Transverse colon (tissue), 4 donors: ENCODE measurements around the gene GRIA3. TPM values are rescaled to one million over a fixed set of nuclear protein-coding genes. Genes with fewer than 3 reads are reported as not detected.

Experiments
- DNase-seq: peaks from one replicate; pipeline ENCODE4 v3.0.0-alpha.2; 2019
- H3K27ac ChIP-seq, 4 donors: fragments of 200-600 bp; sonication (generic); 2 replicates each; pipeline ENCODE4 v1.5.1; 2016 to 2018; ENCODE audit warnings: inconsistent platforms in 4 of 4
- H3K27me3 ChIP-seq: fragments of 200-600 bp; sonication (generic); 2 replicates; pipeline ENCODE4 v1.5.1; 2017; ENCODE audit warnings: inconsistent platforms
- H3K36me3 ChIP-seq, 4 donors: fragments of 200-600 bp; sonication (generic); 2 replicates each; pipeline ENCODE4 v1.5.1; 2017 to 2019; ENCODE audit warnings: inconsistent platforms in 4 of 4
- H3K4me1 ChIP-seq, 4 donors: fragments of 200-600 bp; sonication (generic); 2 replicates each; pipeline ENCODE4 v1.5.1; 2017 to 2020; ENCODE audit warnings: inconsistent platforms in 4 of 4
- H3K4me3 ChIP-seq, 4 donors: fragments of 200-600 bp; sonication (generic); 1 replicate in 1 of 4; 2 replicates in 3 of 4; pipeline versions ENCODE4 v1.5.1 to v1.6.1; 2017 to 2019; ENCODE audit warnings: inconsistent platforms in 4 of 4
- H3K9me3 ChIP-seq, 2 donors: fragments of 200-600 bp; sonication (generic); 2 replicates each; pipeline ENCODE4 v1.5.1; 2017 to 2019; ENCODE audit warnings: inconsistent platforms in 2 of 2
- CTCF ChIP-seq, 5 experiments: fragments of 200-600 bp in 3 of 5; fragments of 450-650 bp in 2 of 5; sonication (generic) in 3 of 5; IDR thresholded peaks; 1 replicate in 2 of 5; 2 replicates in 3 of 5; pipeline ENCODE4 v1.5.1; 2016 to 2017; ENCODE audit warnings: antibody characterized with exemption in 5 of 5, inconsistent platforms in 3 of 5, mild to moderate bottlenecking in 2 of 5, moderate library complexity in 1 of 5
- EP300 ChIP-seq: sonication (generic); formaldehyde crosslinking; IDR thresholded peaks from one replicate; pipeline ENCODE4 v1.6.1; 2017; ENCODE audit warnings: antibody characterized with exemption, low read depth
- POLR2A ChIP-seq: fragments of 450-650 bp; IDR thresholded peaks from one replicate; pipeline ENCODE4 v1.6.1; 2016; ENCODE audit warnings: antibody characterized with exemption, mild to moderate bottlenecking, moderate library complexity
- POLR2AphosphoS5 ChIP-seq, 3 donors: sonication (generic); formaldehyde crosslinking; IDR thresholded peaks; one replicate each; pipeline ENCODE4 v1.6.1; 2016; ENCODE audit warnings: antibody characterized with exemption in 3 of 3
- WGBS, 2 donors: methylation state at CpG; one replicate each; pipeline ENCODE4 v1.1.5; 2018; ENCODE audit warnings: low coverage in 1 of 2; 5-methylcytosine and 5-hydroxymethylcytosine counted together
- in situ Hi-C, 4 donors: fragments of 200-750 bp; cut with MboI; loops; one replicate each; pipeline versions ENCODE4 v1.15.0 to v1.15.1; 2017; ENCODE audit warnings: low sequenced_read_pairs in 3 of 4, low pct_ligation_motif_present in 1 of 4, low pct_unique_long_range_greater_than_20kb in 1 of 4
- intact Hi-C: fragments of 100-400 bp; cut with DNase I; formaldehyde crosslinking; loops from one replicate; pipeline ENCODE4 v1.15.1; 2023; ENCODE audit warnings: low total_unique reads
- total RNA-seq, 4 donors: library from RNA; depleted of rRNA; stranded (reverse); fragments of >200 nt; gene quantifications; one replicate each; pipeline ENCODE4 v1.1.0, GENCODE V29; 2016

Gene GRIA3
- total RNA-seq, 4 donors from 2014 or later: 0.40 to 1.1 (median 0.68) TPM; not detected in 1

GRCh38 chrX:123217077-123217476, 33.0 kb downstream of the GRIA3 start:
- TF ChIP-seq POLR2A: no peak
- TF ChIP-seq EP300: no peak
- TF ChIP-seq POLR2AphosphoS5 (IDR thresholded peaks at IDR 0.05): no peak
- no peak for TF ChIP-seq CTCF (IDR thresholded peaks at IDR 0.05)
- H3K4me3 ChIP-seq: no peak overlapping the region
- intact Hi-C loops: no loop called here

GRCh38 chrX:123217728-123218127, 33.6 kb downstream of the GRIA3 start:
- Histone ChIP-seq H3K36me3 (no peaks in the 10 kb centered on the region), H3K9me3 (no peaks in the 10 kb centered on the region), H3K4me3 (no peak overlapping the region), H3K27ac (no peak overlapping the region), H3K4me1 (no peaks in the 10 kb centered on the region), H3K27me3 (no peaks in the 10 kb centered on the region)
- DNase-seq: no peak
- in situ Hi-C loops (no loop called here), intact Hi-C loops (no loop called here)
- TF ChIP-seq POLR2A (no peak), POLR2AphosphoS5 (IDR thresholded peaks at IDR 0.05) (no peak), EP300 (no peak), CTCF (IDR thresholded peaks at IDR 0.05) (no peak)
- WGBS, 2 donors: 74% methylated on average over 2 of the region's 2 CpGs; no CpG with 5 or more reads in 1 of the 2 donors

More at GRCh38 chrX:123217077-123217476, 33.0 kb downstream of the GRIA3 start:
- H3K27me3 ChIP-seq: no peaks in the 10 kb centered on the region
- no peaks in the 10 kb centered on the region for H3K9me3 ChIP-seq
- 47% methylated on average over 2 of the region's 2 CpGs; no CpG with 5 or more reads in 1 of the 2 donors for WGBS, 2 donors
- no peaks in the 10 kb centered on the region for H3K36me3 ChIP-seq
- in situ Hi-C loops: no loop called here
- H3K4me1 ChIP-seq: no peaks in the 10 kb centered on the region
- no peak for DNase-seq
- H3K27ac ChIP-seq: no peak overlapping the region

GRCh38 chrX:123219916-123220315, 35.8 kb downstream of the GRIA3 start:
- no peaks in the 10 kb centered on the region for H3K36me3 ChIP-seq
- H3K9me3 ChIP-seq: no peaks in the 10 kb centered on the region
- no peak overlapping the region for H3K4me3 ChIP-seq
- 45% methylated on average over 3 of the region's 3 CpGs; no CpG with 5 or more reads in 1 of the 2 donors for WGBS, 2 donors
- no peaks in the 10 kb centered on the region for H3K27me3 ChIP-seq
- no peak for TF ChIP-seq POLR2AphosphoS5 (IDR thresholded peaks at IDR 0.05)
- no peak for TF ChIP-seq EP300
- no peak for TF ChIP-seq CTCF (IDR thresholded peaks at IDR 0.05)
- TF ChIP-seq POLR2A: no peak
- H3K27ac ChIP-seq: no peak overlapping the region
- in situ Hi-C loops (no loop called here), intact Hi-C loops (no loop called here)
- DNase-seq: no peak
- H3K4me1 ChIP-seq: no peaks in the 10 kb centered on the region

- H3K27ac ChIP-seq: no peak overlapping the region
- H3K4me1 ChIP-seq: no peaks in the 10 kb centered on the region
- H3K27me3 ChIP-seq: no peaks in the 10 kb centered on the region
- H3K36me3 ChIP-seq: no peaks in the 10 kb centered on the region
- intact Hi-C loops (no loop called here), in situ Hi-C loops (no loop called here)
- no peak overlapping the region for H3K4me3 ChIP-seq
- no peak for TF ChIP-seq EP300
- TF ChIP-seq POLR2AphosphoS5 (IDR thresholded peaks at IDR 0.05): no peak
- TF ChIP-seq CTCF (IDR thresholded peaks at IDR 0.05): no peak
- no peak for TF ChIP-seq POLR2A
- H3K9me3 ChIP-seq: no peaks in the 10 kb centered on the region
- WGBS, 2 donors: 73% methylated on average over 5 of the region's 5 CpGs; no CpG with 5 or more reads in 1 of the 2 donors
- DNase-seq: no peak
Observed at GRCh38 chrX:123222920-123223319, 38.8 kb downstream of the GRIA3 start.
